ENCODE results near the gene COL4A5. TPM values are rescaled to one million over a fixed set of nuclear protein-coding genes. Genes with fewer than 3 reads are reported as not detected.

COL4A5 gene
- total RNA-seq, 1 experiment from 2014 or later, result 51.3 TPM

DNA sequence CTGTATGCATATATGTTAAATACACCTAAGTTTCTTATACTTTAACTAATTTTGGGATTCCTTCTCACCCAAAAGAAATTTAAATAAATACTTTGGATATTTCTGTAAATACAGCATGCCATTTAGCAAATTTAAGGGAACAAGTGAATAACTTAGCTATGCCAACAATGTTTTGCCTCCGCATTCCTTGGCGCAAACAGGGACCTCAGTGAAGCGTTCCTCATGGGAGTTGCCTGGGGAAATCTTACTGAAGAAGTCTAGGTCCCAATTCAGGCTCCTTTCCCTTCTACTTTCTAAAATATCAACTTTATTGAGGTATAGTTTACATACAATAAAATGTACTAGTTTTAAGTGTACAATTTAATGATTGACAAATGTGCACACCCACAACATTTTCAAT, 25.0 kb downstream of the COL4A5 start:
- Histone ChIP-seq H3K4ac (ENCODE audit: low read depth, low read length) (no peak overlapping the region), H3K4me2 (ENCODE audit: insufficient read depth, insufficient read length, low read length) (no peak overlapping the region), H2BK20ac (ENCODE audit: low read depth, low read length, poor library complexity, severe bottlenecking) (no peak overlapping the region), H3K56ac (ENCODE audit: insufficient read length, low read depth, low read length) (no peak overlapping the region), H4K5ac (ENCODE audit: insufficient read length, low read depth, low read length) (no peak overlapping the region), H2BK5ac (ENCODE audit: insufficient read length, low read length) (no peak overlapping the region), H4K20me1 (ENCODE audit: control insufficient read depth, insufficient read depth, insufficient read length) (no peaks in the 10 kb centered on the region), H3K27ac (ENCODE audit: insufficient read length, low read depth, low read length) (no peak overlapping the region), H4K8ac (replicated peaks; ENCODE audit: insufficient read length, low read depth, low read length) (no peak overlapping the region), H3K14ac (ENCODE audit: insufficient read depth, low read length) (no peak overlapping the region), H3K18ac (ENCODE audit: insufficient read length, low read depth, low read length) (no peak overlapping the region), H3K23me2 (ENCODE audit: insufficient read length, low read depth, low read length, poor library complexity, severe bottlenecking) (no peaks in the 10 kb centered on the region), H3K23ac (ENCODE audit: insufficient read length, low read depth, low read length) (no peak overlapping the region), H3K79me2 (ENCODE audit: insufficient read depth, low read length) (no peaks in the 10 kb centered on the region; the same call in 1 of the 2 replicates), H3K9ac (ENCODE audit: extremely low read depth, insufficient read length, low read length) (no peak overlapping the region), H3K9me3 (ENCODE audit: control insufficient read depth, low read depth, low read length) (no peaks in the 10 kb centered on the region), H2AK5ac (ENCODE audit: insufficient read length, low read length) (no peak overlapping the region), H2BK12ac (ENCODE audit: insufficient read length, low read depth, low read length) (no peak overlapping the region), H3K27me3 (ENCODE audit: insufficient read depth, low read length) (no peaks in the 10 kb centered on the region), H2BK120ac (ENCODE audit: low read depth, low read length, poor library complexity, severe bottlenecking) (no peak overlapping the region), H2AFZ (ENCODE audit: low read length) (no peak overlapping the region), H3K79me1 (ENCODE audit: insufficient read depth, low read depth, low read length, poor library complexity, severe bottlenecking) (no peaks in the 10 kb centered on the region), H2BK15ac (ENCODE audit: low read depth, low read length) (no peak overlapping the region), H3K4me1 (ENCODE audit: insufficient read depth, low read length) (no peaks in the 10 kb centered on the region; the same call in 1 of the 2 replicates), H4K91ac (ENCODE audit: insufficient read length, low read depth, low read length) (no peak overlapping the region), H3T11ph (ENCODE audit: low read length) (no peak overlapping the region)
- no CpG with 5 or more reads among the region's 3 CpGs for WGBS (ENCODE audit: extremely low coverage, insufficient read length, low lambda C conversion rate)
- Mint-ChIP-seq H3K9me3 (peaks cover 0 to under 1% of the 10 kb centered on the region in 2 experiments; a peak in 1 of 5 replicates), H3K27me3 (ENCODE audit: low read depth) (no peaks in the 10 kb centered on the region), H3K4me3 (no peak overlapping the region), H3K36me3 (ENCODE audit: insufficient read depth in 1 of 3, low read depth in 3 of 3) (peaks cover under 1 to 3% (median under 1%) of the 10 kb centered on the region in 3 experiments; a peak in 1 of 7 replicates), H3K4me1 (peaks cover 5% of the 10 kb centered on the region in 2 experiments; a peak in 3 of 4 replicates), H3K27ac (peak overlapping the region in 1 of 3 experiments; percentile 70; a peak in 1 of 7 replicates)
- TF ChIP-seq, protein P1, sequence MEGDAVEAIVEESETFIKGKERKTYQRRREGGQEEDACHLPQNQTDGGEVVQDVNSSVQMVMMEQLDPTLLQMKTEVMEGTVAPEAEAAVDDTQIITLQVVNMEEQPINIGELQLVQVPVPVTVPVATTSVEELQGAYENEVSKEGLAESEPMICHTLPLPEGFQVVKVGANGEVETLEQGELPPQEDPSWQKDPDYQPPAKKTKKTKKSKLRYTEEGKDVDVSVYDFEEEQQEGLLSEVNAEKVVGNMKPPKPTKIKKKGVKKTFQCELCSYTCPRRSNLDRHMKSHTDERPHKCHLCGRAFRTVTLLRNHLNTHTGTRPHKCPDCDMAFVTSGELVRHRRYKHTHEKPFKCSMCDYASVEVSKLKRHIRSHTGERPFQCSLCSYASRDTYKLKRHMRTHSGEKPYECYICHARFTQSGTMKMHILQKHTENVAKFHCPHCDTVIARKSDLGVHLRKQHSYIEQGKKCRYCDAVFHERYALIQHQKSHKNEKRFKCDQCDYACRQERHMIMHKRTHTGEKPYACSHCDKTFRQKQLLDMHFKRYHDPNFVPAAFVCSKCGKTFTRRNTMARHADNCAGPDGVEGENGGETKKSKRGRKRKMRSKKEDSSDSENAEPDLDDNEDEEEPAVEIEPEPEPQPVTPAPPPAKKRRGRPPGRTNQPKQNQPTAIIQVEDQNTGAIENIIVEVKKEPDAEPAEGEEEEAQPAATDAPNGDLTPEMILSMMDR (conservative IDR thresholded peaks at IDR 0.05), result no peak
- DNase-seq, result no peak

Data from H9 (cell line).